Measurements from ENCODE around the gene ZMYND11. TPM values are rescaled to one million over a fixed set of nuclear protein-coding genes. Genes with fewer than 3 reads are reported as not detected.

The ZMYND11 gene
- 106 TPM for total RNA-seq

GRCh38 chr10:135132-135600 is at the start of gene ZMYND11:
TSS of gene ZMYND11 (plus strand) at chr10:135455. CDS start at chr10:180013, 44,558 bp downstream.
- peak; percentile 85 for DNase-seq (ENCODE audit: low spot score)
- intact Hi-C loops (cut with DNase I), result no loop called here
- peak; percentile 88 for ATAC-seq

GRCh38 chr10:86031-86430 is 49.2 kb upstream of the ZMYND11 start:
- intact Hi-C loops (cut with DNase I), result no loop called here
- DNase-seq (ENCODE audit: low spot score) (no peak), ATAC-seq (no peak)

DNA sequence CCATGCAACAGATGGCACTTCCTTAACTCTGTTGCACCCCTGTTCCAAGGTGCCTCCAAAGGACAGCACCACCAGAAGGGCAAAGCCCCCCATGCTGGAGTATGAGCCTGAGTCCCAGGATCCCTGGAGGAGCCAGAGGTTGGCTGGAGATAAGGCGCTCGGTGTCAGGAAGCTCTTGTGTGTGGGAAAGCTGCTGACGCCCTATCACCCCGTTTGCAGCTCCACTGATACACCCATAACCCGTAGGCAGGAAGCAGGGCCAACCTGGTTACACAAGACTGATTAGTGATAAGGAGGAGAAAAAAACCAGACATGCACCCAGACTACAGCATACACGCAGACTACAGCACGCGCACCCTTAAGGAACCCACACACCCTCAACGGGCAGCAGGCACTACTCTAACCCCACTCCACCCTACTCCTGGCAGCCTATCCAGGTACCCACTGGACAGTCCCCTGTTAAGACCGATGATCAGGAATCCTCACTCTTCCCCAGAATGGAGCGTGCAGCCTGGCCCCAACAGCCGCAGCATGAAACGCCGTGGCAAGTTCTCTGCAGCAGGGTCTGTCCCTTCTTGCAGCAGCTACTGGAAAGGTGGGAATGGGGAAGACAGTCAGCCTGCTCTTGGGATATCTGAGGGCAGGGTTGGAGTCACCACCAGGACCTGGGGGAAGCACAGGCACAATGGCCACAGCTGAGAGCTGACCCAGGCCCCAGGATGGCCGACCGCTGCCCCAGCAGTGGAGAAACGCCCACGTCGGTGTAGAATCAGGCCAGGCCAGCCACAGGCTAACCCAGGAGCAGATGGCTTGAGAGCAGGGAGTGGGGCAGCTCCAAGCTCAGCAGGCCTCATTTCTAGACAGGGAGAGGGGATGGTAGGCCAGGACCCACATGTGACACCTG is 47.8 kb upstream of the ZMYND11 start:
- no peak for ATAC-seq
- intact Hi-C loops (cut with DNase I), result no loop called here

GRCh38 chr10:88253-88652 is 47.0 kb upstream of the ZMYND11 start:
- ATAC-seq (no peak), DNase-seq (ENCODE audit: low spot score) (no peak)
- intact Hi-C loops (cut with DNase I), result no loop called here

More for the DNA sequence above, 47.8 kb upstream of the ZMYND11 start:
- DNase-seq (ENCODE audit: low spot score), result no peak

DNA sequence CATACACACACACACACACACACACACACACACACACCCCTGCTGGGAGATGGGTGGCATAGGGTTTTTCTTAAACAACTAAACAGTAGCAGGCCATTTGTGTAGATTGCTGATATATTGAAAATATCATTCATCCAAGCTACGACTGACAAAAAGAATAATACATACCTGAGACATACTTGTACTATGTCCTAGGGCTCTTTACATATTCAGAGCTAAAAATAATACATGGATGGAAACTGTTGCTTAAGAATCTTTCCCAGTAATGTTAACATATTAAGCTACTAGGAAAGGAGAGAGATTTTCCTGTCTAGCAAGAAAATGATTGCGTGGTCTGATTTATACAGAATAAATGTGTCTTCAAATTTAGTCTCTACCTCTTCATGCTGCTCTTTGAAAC is 46.0 kb upstream of the ZMYND11 start:
- intact Hi-C loops (cut with DNase I), result no loop called here
- DNase-seq (ENCODE audit: low spot score), result no peak
- ATAC-seq, result no peak

- intact Hi-C loops (cut with DNase I), result no loop called here
- DNase-seq (ENCODE audit: low spot score) (no peak), ATAC-seq (no peak)
Measured at GRCh38 chr10:90161-90560, 45.1 kb upstream of the ZMYND11 start.

GRCh38 chr10:91313-91712 is 43.9 kb upstream of the ZMYND11 start:
- intact Hi-C loops (cut with DNase I), result no loop called here
- ATAC-seq (no peak), DNase-seq (ENCODE audit: low spot score) (no peak)

DNA sequence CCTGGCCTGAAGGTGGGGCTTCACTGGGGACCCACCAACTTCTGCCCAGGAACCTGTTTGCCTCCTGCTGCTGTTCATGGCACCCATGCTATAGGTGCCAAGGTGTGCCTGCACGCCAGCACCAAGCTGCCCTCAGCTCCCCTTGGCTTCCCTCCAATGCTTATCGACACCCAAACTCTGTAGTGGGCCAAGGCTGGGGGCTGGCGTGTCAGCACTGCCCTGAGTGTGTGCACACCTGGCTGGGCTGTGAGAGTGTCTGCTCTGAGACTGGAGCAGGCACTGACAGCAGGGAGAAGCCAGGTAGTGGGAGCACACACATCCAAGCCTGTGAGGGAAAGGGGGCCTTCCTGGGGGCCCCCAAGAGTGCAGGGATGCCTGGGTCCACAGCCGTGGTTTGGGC is 43.1 kb upstream of the ZMYND11 start:
- ATAC-seq, result no peak
- DNase-seq (ENCODE audit: low spot score), result no peak

GRCh38 chr10:92846-93245 is 42.4 kb upstream of the ZMYND11 start:
- DNase-seq (ENCODE audit: low spot score) (no peak), ATAC-seq (no peak)
- intact Hi-C loops (cut with DNase I), result no loop called here

More for the DNA sequence above, 43.1 kb upstream of the ZMYND11 start:
- intact Hi-C loops (cut with DNase I), result no loop called here

- DNase-seq (ENCODE audit: low spot score) (no peak), ATAC-seq (no peak)
- intact Hi-C loops (cut with DNase I), result no loop called here
Measured at GRCh38 chr10:94613-95012, 40.6 kb upstream of the ZMYND11 start.

DNA sequence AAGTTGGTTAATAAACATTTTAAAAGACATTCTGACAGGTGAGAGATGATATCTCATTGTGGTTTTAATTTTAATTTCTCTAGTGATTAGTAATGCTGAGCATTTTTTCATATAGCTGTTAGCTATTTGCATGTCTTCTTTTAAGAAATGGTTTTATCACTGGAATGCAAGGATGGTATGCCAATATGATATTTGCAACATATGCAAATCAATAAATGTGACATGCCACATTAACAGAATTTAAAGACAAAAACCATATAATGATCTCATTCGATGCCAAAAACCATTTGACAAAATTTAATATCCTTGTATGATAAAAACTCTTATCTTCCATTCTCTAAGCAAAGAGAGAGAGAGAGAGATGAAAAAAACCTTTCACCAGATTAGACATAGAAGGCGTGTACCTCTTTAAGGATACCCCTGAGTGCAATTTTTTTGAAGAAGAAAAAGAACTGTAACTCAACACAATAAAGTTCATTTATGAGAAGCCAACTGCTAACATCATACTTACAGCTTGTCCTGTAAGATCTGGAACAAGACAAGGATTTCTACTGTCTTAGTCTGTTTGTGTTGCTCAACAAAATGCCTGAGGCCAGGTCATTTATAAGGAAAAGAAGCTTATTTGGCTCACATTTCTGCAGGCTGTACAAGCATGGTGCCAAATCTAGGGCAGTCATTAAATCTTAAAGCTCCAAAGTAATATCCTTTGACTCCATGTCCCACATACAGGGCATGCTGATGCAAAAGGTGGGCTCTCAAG is 39.7 kb upstream of the ZMYND11 start:
- DNase-seq (ENCODE audit: low spot score) (no peak), ATAC-seq (no peak)
- intact Hi-C loops (cut with DNase I), result no loop called here

GRCh38 chr10:96466-96865 is 38.8 kb upstream of the ZMYND11 start:
- no peak for DNase-seq (ENCODE audit: low spot score)
- intact Hi-C loops (cut with DNase I), result no loop called here
- ATAC-seq, result no peak

DNA sequence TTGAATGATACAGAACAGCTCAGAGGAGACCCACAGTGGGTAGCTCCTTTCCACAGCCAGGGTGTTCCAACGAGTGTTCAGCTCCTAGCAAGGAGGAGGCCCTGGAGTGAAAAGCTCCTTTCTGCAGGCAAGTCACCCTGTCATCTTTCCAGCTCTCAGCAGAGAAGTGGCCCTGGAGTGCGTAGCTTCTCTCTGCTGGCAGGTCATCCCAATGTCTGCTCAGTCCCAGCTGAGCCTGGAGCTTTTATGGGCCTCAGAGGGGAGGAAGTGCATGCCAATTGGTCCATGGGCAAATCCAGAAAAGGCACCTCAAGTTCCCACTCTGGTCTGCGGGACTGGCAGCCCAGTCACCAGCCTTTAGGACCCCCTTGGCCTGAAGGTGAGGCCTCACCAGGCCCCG is 30.8 kb upstream of the ZMYND11 start:
- ATAC-seq, result no peak
- intact Hi-C loops (cut with DNase I), result no loop called here
- no peak for DNase-seq (ENCODE audit: low spot score)

- intact Hi-C loops (cut with DNase I), result no loop called here
- no peak for DNase-seq (ENCODE audit: low spot score)
- ATAC-seq, result no peak
Measured at GRCh38 chr10:104862-105565, 30.2 kb upstream of the ZMYND11 start.

- intact Hi-C loops (cut with DNase I), result no loop called here
- ATAC-seq (no peak), DNase-seq (ENCODE audit: low spot score) (no peak)
Measured at GRCh38 chr10:105806-106205, 29.4 kb upstream of the ZMYND11 start.

- intact Hi-C loops (cut with DNase I), result no loop called here
- ATAC-seq, result no peak
- DNase-seq (ENCODE audit: low spot score), result no peak
Measured at GRCh38 chr10:106740-107139, 28.5 kb upstream of the ZMYND11 start.

GRCh38 chr10:112246-112645 is 23.0 kb upstream of the ZMYND11 start:
- intact Hi-C loops (cut with DNase I), result no loop called here
- no peak for ATAC-seq

DNA sequence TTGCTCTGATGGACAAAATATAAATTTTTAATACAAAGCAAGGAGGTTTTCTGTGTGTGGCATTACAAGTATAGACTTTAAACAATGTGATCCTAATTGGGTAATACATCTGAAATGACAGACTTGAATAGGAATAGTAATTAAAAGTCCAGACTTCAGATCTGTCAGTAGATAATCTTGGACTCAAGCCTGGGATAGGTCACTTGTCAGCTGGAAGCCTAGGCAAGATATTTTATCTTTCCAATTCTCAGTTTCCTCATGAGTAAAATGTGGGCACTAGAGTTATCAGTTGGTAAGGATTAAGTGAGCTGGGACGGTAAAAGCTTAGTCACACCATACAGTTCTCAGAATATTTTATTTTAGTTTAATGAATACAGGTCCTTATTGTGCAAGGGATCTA is 10.4 kb upstream of the ZMYND11 start:
- ATAC-seq (no peak), DNase-seq (ENCODE audit: low spot score) (no peak)
- intact Hi-C loops (cut with DNase I), result no loop called here

More at GRCh38 chr10:112246-112645, 23.0 kb upstream of the ZMYND11 start:
- no peak for DNase-seq (ENCODE audit: low spot score)

DNA sequence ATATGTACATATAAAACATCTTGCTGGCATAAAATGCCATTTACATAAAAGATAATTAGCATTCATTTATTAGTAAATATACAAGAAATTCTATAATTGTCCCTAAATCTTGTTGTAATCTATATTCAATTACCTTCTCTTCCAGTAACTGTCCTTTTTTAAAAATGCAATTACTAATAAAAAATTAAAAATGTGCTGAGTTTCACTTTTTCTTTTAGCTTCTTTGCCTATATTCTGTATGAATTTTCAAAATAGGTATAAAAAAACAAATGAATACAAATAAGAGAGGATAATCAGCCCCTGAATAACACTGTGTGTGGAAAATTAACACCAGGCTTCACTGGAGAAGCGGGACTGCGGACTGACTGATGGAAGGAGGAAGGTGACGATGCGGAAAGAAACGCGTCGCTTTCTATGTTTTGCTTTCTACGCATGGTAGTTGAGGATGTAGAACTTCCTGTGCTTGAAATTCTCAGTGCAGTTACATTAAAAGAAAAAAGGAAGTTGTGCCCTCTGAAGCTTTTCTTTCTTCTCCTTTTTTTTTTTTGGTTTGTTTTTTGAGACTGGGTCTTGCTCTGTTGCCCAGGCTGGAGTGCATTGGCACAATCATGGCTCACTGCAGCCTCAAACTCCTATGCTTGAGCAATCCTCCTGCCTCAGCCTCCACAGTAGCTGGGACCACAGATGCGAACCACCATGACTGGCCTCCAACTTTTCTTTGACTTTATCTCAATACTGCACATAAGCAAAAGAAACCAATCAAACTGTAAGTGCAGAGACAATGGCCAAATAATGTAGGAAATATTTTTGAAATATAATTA is 7.4 kb upstream of the ZMYND11 start:
- no peak for DNase-seq (ENCODE audit: low spot score)
- ATAC-seq, result no peak
- intact Hi-C loops (cut with DNase I), result no loop called here
